Measurements from ENCODE around the gene MAP7D3.

DNA sequence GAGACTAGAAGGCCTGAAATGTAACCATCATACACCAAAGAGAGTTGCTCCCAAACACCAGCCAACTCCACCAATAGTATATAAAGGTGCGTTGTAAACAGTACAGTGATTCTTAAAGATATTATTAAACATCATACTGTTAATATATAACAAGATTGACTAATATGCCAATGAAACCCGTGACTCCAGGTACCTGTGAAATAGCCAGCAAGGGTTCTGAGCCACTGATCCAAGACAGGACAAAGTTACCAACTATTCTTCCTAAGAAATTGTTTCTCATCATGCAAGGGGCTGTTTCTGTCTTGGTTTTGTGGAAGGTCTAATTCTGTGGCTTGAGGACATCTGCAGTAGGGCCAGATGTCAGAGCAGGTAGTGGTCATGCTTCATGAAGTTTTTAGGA is 56.7 kb downstream of the MAP7D3 start:
- TF ChIP-seq POLR2A (IDR thresholded peaks at IDR 0.05), result no peak
- TF ChIP-seq, protein P1, sequence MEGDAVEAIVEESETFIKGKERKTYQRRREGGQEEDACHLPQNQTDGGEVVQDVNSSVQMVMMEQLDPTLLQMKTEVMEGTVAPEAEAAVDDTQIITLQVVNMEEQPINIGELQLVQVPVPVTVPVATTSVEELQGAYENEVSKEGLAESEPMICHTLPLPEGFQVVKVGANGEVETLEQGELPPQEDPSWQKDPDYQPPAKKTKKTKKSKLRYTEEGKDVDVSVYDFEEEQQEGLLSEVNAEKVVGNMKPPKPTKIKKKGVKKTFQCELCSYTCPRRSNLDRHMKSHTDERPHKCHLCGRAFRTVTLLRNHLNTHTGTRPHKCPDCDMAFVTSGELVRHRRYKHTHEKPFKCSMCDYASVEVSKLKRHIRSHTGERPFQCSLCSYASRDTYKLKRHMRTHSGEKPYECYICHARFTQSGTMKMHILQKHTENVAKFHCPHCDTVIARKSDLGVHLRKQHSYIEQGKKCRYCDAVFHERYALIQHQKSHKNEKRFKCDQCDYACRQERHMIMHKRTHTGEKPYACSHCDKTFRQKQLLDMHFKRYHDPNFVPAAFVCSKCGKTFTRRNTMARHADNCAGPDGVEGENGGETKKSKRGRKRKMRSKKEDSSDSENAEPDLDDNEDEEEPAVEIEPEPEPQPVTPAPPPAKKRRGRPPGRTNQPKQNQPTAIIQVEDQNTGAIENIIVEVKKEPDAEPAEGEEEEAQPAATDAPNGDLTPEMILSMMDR (IDR thresholded peaks at IDR 0.05), result no peak
